ENCODE results near the gene CALML6. TPM values are rescaled to one million over a fixed set of nuclear protein-coding genes. Genes with fewer than 3 reads are reported as not detected.

The CALML6 gene
- total and polyA plus RNA-seq, 4 donors: 0.30 to 1.5 (median 0.89) TPM

DNA sequence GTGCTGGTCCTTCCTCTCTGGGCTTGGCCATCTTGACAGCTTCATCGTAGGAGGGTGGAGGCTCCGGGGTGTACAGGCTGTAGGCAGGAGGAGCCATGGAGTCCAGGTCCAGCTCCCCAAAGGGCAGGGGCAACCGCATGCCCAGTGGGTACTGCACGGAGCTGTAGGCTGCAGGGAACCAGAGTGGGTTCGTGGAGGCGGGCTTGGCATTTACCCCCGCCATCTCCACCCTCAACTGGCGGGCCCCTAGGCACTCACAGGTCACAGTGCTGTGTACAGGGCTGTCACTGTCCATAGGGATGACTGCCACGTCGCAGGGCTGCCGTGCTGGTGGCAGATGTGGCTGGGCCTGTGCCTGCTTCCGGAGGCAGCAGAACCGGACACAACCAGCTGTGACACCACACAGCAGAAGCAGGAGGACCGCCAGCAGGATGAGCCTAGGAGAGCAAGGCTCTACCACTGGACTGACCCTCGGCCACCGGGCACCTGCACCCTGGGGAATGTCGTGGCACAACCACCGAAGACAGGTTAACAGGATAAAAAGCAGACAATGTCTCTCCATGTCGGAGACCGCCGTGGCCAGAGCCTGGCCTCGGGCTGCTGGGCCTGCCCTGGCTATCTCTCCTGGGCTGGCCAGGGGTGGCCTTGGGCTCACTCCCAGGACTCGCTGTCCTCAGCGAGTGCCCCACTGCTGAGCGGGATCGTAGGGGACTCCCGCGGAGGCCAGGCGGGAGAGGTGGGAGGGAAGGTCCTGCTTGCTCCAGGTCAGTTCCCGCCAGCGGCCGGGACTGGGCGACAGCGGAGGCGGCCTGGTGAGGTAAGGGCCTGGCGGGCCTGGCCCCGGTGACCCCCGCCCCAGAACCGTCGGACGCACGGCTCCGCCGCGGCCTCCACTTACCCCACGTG is 3.2 kb downstream of the CALML6 start:
- H3K27ac ChIP-seq (ENCODE audit: low read depth, low read length): no peak overlapping the region

DNA sequence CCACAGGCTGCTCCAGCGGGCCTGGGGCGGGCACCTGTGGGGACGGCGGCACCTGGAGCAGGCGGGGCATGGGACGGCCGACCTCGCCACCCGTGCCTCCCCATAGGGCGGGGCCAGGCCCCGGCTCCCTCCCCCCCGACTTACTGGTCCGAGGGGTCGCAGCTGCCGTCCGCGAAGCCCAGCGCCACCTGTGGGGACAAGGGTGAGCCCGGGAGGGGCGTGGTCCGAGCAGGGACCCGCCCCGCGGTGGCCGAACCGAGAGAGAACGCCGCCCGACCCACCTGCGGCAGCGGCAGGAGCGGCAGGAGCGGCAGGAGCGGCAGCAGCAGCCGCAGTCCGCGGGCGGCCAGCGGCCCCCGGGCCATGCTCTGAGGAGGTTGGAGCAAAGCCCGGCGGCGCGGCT is 3.8 kb downstream of the CALML6 start, which contains the start of gene TMEM52:
Gene TMEM52, minus strand, starts transcription at position 379 of the 403 bp plus-strand sequence. Its CDS starts 14 bp downstream, at position 365.
- Histone ChIP-seq H3K9me3 (ENCODE audit: control insufficient read depth, insufficient read depth, low read length) (no peaks in the 10 kb centered on the region), H3K27ac (ENCODE audit: low read depth, low read length) (peak within 1 kb of the TSS; percentile 57), H3K27me3 (ENCODE audit: control insufficient read depth, insufficient read depth, low read length) (peaks cover 2% of the 10 kb centered on the region), H3K36me3 (ENCODE audit: control insufficient read depth, insufficient read depth, low read length) (peaks cover 6% of the 10 kb centered on the region), H3K4me3 (ENCODE audit: low read depth, low read length) (peak within 1 kb of the TSS; percentile 32), H3K4me1 (ENCODE audit: control insufficient read depth, insufficient read depth, low read length) (peaks cover 26% of the 10 kb centered on the region)
- DNase-seq (ENCODE audit: low read depth in 4 of 6, low spot score in 6 of 6): no peak
- under 1% methylated on average over 44 of the region's 44 CpGs for WGBS (ENCODE audit: insufficient coverage)

More for the DNA sequence above, 3.2 kb downstream of the CALML6 start:
- Histone ChIP-seq H3K9me3 (ENCODE audit: control insufficient read depth, insufficient read depth, low read length) (no peaks in the 10 kb centered on the region), H3K36me3 (ENCODE audit: control insufficient read depth, insufficient read depth, low read length) (peaks cover 6% of the 10 kb centered on the region), H3K27me3 (ENCODE audit: control insufficient read depth, insufficient read depth, low read length) (peaks cover 2% of the 10 kb centered on the region), H3K4me1 (ENCODE audit: control insufficient read depth, insufficient read depth, low read length) (peaks cover 26% of the 10 kb centered on the region), H3K4me3 (ENCODE audit: low read depth, low read length) (no peak overlapping the region)
- no peak for DNase-seq (ENCODE audit: low read depth in 4 of 6, low spot score in 6 of 6)
- 40% methylated on average over 46 of the region's 46 CpGs for WGBS (ENCODE audit: insufficient coverage)

DNA sequence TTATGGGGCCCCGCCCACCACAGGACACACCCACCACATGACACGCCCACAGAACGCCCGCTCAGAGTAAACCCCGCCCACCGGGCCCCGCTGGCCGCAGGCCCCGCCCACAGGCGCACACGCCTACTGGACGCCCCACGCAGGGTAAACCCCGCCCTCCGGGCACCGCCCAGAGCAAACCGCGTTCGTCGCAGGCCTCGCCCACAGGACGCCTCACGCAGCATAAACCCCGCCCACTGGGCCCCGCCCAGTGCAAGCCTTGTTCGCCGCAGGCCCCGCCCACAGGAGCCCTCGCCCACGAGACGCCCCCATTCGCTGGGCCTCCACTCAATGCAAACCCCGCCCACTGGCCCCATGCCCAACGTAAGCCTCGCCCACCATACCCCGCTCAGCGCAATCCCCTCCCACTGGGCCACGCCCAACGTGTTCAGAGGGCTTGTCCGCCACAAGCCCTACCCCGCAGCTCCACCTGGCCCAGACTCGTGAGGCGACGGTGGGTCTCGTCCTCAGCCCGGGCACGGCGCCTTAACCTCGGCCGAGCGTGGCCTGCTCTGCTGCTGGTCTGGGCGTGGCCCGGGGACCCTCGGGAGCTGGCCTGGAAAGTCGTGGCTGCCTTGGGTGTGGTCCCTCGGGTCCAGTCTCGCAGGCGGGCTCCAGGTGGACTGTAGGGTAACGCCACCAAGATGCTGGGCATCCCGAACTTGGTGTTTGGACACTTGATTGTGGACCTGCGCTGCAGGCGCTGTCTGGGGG is 4.4 kb downstream of the CALML6 start:
- H3K9me3 ChIP-seq (ENCODE audit: control insufficient read depth, insufficient read depth, low read length): no peaks in the 10 kb centered on the region
- peaks cover 6% of the 10 kb centered on the region for H3K36me3 ChIP-seq (ENCODE audit: control insufficient read depth, insufficient read depth, low read length)
- H3K27ac ChIP-seq (ENCODE audit: low read depth, low read length): peak overlapping the region; percentile 57
- peaks cover 2% of the 10 kb centered on the region for H3K27me3 ChIP-seq (ENCODE audit: control insufficient read depth, insufficient read depth, low read length)
- peak overlapping the region; percentile 32 for H3K4me3 ChIP-seq (ENCODE audit: low read depth, low read length)
- H3K4me1 ChIP-seq (ENCODE audit: control insufficient read depth, insufficient read depth, low read length): peaks cover 26% of the 10 kb centered on the region
- DNase-seq (ENCODE audit: low read depth in 4 of 6, low spot score in 6 of 6): peak; percentile 74 to 98 (median 86)
- WGBS (ENCODE audit: insufficient coverage): 9% methylated on average over 62 of the region's 62 CpGs

DNA sequence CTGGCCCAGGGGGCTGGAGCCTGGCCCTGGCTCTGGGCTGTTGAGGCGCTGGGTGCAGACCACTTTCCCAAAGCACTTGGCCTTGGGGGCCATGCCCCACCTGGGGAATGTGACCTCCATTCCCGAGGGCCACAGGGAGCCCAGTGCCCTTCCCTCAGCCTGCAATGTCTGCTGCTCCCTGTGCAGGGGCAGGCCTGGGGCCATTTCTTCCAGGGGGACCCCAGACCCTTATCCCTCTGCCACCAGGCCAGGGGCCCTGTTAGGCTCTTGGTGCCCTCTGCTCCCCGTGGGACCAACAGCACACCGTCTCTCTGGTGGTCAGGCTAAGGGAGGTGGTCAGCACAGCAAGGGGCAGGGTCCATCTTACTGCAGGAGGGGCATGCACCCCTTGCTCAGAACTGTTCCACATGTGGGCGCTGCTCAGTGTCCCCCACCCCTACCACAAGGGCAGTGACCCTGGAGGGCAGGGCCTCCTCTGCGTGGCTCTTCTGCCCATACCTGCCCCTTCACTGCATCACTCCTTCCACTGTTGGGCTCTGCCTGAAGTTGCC is 5.1 kb downstream of the CALML6 start:
- Histone ChIP-seq H3K27ac (ENCODE audit: low read depth, low read length) (peak overlapping the region; percentile 57), H3K4me3 (ENCODE audit: low read depth, low read length) (no peak overlapping the region), H3K27me3 (ENCODE audit: control insufficient read depth, insufficient read depth, low read length) (peaks cover 2% of the 10 kb centered on the region), H3K36me3 (ENCODE audit: control insufficient read depth, insufficient read depth, low read length) (peaks cover 6% of the 10 kb centered on the region), H3K4me1 (ENCODE audit: control insufficient read depth, insufficient read depth, low read length) (peaks cover 26% of the 10 kb centered on the region), H3K9me3 (ENCODE audit: control insufficient read depth, insufficient read depth, low read length) (no peaks in the 10 kb centered on the region)
- no peak for DNase-seq (ENCODE audit: low read depth in 4 of 6, low spot score in 6 of 6)
- WGBS (ENCODE audit: insufficient coverage): 78% methylated on average over 5 of the region's 6 CpGs

DNA sequence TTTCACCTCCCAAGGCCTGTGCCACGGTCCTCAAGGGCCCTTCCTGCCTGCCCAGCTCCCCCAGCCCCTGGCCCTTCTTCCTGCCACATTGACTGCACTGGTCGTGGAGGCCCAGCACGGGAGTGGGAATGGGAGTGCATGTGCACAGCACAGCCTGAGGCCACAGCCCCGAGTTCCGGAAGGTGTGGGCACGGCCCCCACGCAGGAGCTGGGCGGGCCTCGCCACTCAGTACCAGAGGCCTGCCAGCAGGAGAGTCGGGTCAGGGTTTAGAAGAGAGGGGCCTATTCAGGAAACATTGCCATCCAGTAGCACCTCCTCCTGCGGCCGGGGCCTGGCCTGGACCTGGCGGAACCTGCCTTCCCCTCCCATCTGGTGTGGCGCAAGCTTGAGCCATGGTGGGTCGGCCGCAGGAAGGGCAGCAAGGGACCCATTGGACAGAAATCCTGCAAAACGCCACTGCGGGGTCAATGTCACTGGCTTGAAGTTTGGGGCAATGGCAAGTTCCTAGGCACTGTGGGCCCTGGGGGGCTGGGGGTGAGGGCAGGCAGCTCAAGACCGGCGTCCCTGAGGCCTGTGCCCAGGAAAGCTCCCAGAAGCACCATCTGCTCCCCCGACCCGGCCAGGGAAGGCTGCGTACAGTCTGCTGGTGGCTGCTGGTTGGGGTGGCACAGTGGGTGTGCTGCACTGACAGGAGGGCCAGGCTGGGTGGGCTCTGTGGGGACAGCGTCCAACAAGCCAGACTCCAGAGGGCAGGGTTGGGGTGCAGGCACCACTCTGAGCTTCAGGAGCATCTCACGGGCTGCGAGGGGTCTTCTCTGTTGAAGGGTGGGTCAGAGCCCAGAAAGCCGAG is 5.8 kb downstream of the CALML6 start:
- no peak overlapping the region for H3K27ac ChIP-seq (ENCODE audit: low read depth, low read length)
- DNase-seq (ENCODE audit: low read depth in 4 of 6, low spot score in 6 of 6): no peak
- no peak overlapping the region for H3K4me3 ChIP-seq (ENCODE audit: low read depth, low read length)
- H3K4me1 ChIP-seq (ENCODE audit: control insufficient read depth, insufficient read depth, low read length): peaks cover 26% of the 10 kb centered on the region
- peaks cover 2% of the 10 kb centered on the region for H3K27me3 ChIP-seq (ENCODE audit: control insufficient read depth, insufficient read depth, low read length)
- no peaks in the 10 kb centered on the region for H3K9me3 ChIP-seq (ENCODE audit: control insufficient read depth, insufficient read depth, low read length)
- WGBS (ENCODE audit: insufficient coverage): 88% methylated on average over 25 of the region's 27 CpGs
- peaks cover 6% of the 10 kb centered on the region for H3K36me3 ChIP-seq (ENCODE audit: control insufficient read depth, insufficient read depth, low read length)

DNA sequence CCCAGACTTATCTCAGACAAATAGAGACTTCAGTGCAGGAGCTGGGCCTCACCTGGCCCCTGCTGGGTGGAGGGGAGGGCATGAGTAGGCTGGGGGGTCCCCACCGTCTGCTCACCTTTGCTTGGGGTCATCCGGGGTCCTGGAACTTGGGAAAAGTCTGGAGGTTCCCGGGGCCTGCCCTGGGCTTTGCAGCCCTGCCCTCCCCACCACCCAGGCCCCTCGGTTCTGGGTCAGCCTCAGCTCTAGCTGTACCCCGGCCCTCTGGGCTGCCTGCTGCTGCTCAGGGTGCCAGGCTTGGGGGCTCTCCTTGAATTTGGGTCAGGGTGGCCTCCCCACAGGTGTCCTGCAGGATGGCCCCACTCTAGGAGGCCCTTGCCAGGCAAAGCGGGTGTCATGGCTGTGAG is 6.4 kb downstream of the CALML6 start:
- 86% methylated on average over 5 of the region's 6 CpGs for WGBS (ENCODE audit: insufficient coverage)
- peaks cover 2% of the 10 kb centered on the region for H3K27me3 ChIP-seq (ENCODE audit: control insufficient read depth, insufficient read depth, low read length)
- peaks cover 26% of the 10 kb centered on the region for H3K4me1 ChIP-seq (ENCODE audit: control insufficient read depth, insufficient read depth, low read length)
- no peak for DNase-seq (ENCODE audit: low read depth in 4 of 6, low spot score in 6 of 6)
- no peak overlapping the region for H3K4me3 ChIP-seq (ENCODE audit: low read depth, low read length)
- H3K36me3 ChIP-seq (ENCODE audit: control insufficient read depth, insufficient read depth, low read length): peaks cover 6% of the 10 kb centered on the region
- H3K27ac ChIP-seq (ENCODE audit: low read depth, low read length): no peak overlapping the region
- no peaks in the 10 kb centered on the region for H3K9me3 ChIP-seq (ENCODE audit: control insufficient read depth, insufficient read depth, low read length)

DNA sequence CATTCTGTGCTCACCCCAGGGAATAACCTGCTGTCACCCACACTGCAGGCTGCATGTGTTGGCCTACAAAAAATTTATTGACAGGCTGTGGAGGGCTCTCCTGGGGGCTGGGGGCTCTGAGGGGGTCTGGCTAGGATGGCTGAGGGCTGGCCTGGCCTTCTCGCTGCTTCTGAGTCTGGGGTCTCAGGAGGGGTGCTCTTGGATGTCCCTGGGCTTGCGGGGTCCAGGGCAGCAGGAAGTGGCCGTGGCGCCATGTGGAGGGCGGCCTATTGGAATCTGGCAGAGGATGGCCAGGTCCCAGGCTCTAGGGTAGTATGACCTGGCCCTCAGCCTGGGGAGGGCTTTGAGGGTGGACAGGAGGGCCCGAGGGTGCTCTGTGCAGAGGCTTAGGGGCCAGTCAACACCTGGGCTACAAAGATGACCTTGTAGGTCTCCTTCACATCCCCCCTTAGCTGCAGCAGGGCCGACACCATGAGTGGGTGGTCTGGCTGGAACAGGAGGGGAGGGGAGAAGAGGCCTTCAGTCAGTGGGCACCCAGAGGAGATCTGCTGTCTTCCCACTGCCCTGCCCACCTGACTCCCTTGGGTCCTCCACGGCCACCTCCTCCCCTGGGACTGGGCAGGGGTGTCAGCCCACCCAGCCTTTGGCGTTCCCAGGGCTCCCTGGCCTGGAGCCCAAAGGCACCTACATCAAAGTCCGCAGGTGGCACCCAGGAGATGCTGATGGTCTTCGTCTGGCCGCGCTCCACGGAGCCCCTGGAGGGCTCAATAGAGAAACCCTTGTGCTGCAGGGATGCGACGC is 7.0 kb downstream of the CALML6 start:
- Histone ChIP-seq H3K9me3 (ENCODE audit: control insufficient read depth, insufficient read depth, low read length) (no peaks in the 10 kb centered on the region), H3K27ac (ENCODE audit: low read depth, low read length) (no peak overlapping the region), H3K4me1 (ENCODE audit: control insufficient read depth, insufficient read depth, low read length) (peaks cover 26% of the 10 kb centered on the region), H3K36me3 (ENCODE audit: control insufficient read depth, insufficient read depth, low read length) (peaks cover 6% of the 10 kb centered on the region), H3K4me3 (ENCODE audit: low read depth, low read length) (no peak overlapping the region), H3K27me3 (ENCODE audit: control insufficient read depth, insufficient read depth, low read length) (peaks cover 2% of the 10 kb centered on the region)
- 83% methylated on average over 14 of the region's 16 CpGs for WGBS (ENCODE audit: insufficient coverage)
- no peak for DNase-seq (ENCODE audit: low read depth in 4 of 6, low spot score in 6 of 6)

DNA sequence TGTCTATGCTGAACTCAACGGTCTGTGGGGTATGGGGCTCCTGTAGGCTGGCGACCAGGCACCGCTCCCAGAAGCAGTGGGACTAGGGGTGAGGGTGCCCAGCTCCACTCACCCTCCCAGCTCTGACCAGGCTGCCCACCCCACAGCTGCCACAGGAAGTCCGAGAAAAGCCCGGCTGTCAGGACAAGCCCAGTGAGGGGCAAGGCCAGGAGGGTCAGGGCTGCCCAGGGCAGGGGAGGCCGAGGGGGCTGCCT is 7.6 kb downstream of the CALML6 start:
- peaks cover 2% of the 10 kb centered on the region for H3K27me3 ChIP-seq (ENCODE audit: control insufficient read depth, insufficient read depth, low read length)
- peaks cover 26% of the 10 kb centered on the region for H3K4me1 ChIP-seq (ENCODE audit: control insufficient read depth, insufficient read depth, low read length)
- no peaks in the 10 kb centered on the region for H3K9me3 ChIP-seq (ENCODE audit: control insufficient read depth, insufficient read depth, low read length)
- H3K27ac ChIP-seq (ENCODE audit: low read depth, low read length): no peak overlapping the region
- H3K4me3 ChIP-seq (ENCODE audit: low read depth, low read length): no peak overlapping the region
- H3K36me3 ChIP-seq (ENCODE audit: control insufficient read depth, insufficient read depth, low read length): peaks cover 6% of the 10 kb centered on the region
- 82% methylated on average over 6 of the region's 6 CpGs for WGBS (ENCODE audit: insufficient coverage)
- no peak for DNase-seq (ENCODE audit: low read depth in 4 of 6, low spot score in 6 of 6)
